Smooth muscle cell (in vitro differentiated cells): Measurements from ENCODE around the gene SLC51B. TPM values are rescaled to one million over a fixed set of nuclear protein-coding genes. Genes with fewer than 3 reads are reported as not detected.

Experiments
- DNase-seq: peaks from one replicate; lab custom pipeline; 2025; ENCODE audit not compliant: unreplicated experiment; lab: John Stamatoyannopoulos, UW
- H2AFZ ChIP-seq: fragments of 200-600 bp; sonication (generic); 2 replicates; pipeline ENCODE4 v1.6.0; 2016; ENCODE audit warnings: antibody characterized with exemption, low read depth, mild to moderate bottlenecking
- H3F3A ChIP-seq: fragments of 200-600 bp; sonication (generic); 2 replicates; pipeline ENCODE4 v1.6.0; 2017; ENCODE audit warnings: antibody characterized with exemption, low read depth
- H3K27ac ChIP-seq: fragments of 200-600 bp; sonication (generic); 2 replicates; pipeline ENCODE4 v1.5.1; 2016; ENCODE audit warnings: low read depth, mild to moderate bottlenecking
- H3K27me3 ChIP-seq: fragments of 200-600 bp; sonication (generic); 2 replicates; pipeline ENCODE4 v1.6.1; 2016; ENCODE audit warnings: low read depth, mild to moderate bottlenecking
- H3K36me3 ChIP-seq: fragments of 200-600 bp; sonication (generic); 2 replicates; pipeline ENCODE4 v1.5.1; 2016; ENCODE audit warnings: low read depth
- H3K4me1 ChIP-seq: fragments of 200-600 bp; sonication (generic); 2 replicates; pipeline ENCODE4 v1.5.1; 2016; ENCODE audit warnings: low read depth
- H3K4me2 ChIP-seq: fragments of 200-600 bp; sonication (generic); 2 replicates; pipeline ENCODE4 v1.6.0; 2016; ENCODE audit warnings: mild to moderate bottlenecking
- H3K4me3 ChIP-seq: fragments of 200-600 bp; sonication (generic); 2 replicates; pipeline ENCODE4 v1.5.1; 2016; ENCODE audit warnings: mild to moderate bottlenecking
- H3K79me2 ChIP-seq: fragments of 200-600 bp; sonication (generic); 2 replicates; pipeline ENCODE4 v1.6.0; 2016; ENCODE audit warnings: low read depth, mild to moderate bottlenecking
- H3K9ac ChIP-seq: fragments of 200-600 bp; sonication (generic); 2 replicates; pipeline ENCODE4 v1.6.0; 2016; ENCODE audit warnings: low read depth
- H3K9me3 ChIP-seq: fragments of 200-600 bp; sonication (generic); replicated peaks from 2 replicates; pipeline ENCODE4 v1.5.1; 2016; ENCODE audit warnings: low read depth
- H4K20me1 ChIP-seq: fragments of 200-600 bp; sonication (generic); 2 replicates; pipeline ENCODE4 v1.6.0; 2016; ENCODE audit warnings: low read depth
- WGBS: methylation state at CpG from one replicate; pipeline ENCODE4 v1.1.7; 2016; ENCODE audit warnings: low lambda C conversion rate; 5-methylcytosine and 5-hydroxymethylcytosine counted together
- polyA plus RNA-seq: library from polyadenylated mRNA; unstranded; fragments of >200 nt; fragmentation: Nextera tagmentation; extraction: Ambion mirVana; gene quantifications from 2 replicates; pipeline ENCODE4 v1.2.1, GENCODE V29; 2016
- total RNA-seq: library from RNA; depleted of rRNA; stranded (reverse); fragments of >200 nt; gene quantifications from 2 replicates; pipeline ENCODE4 v1.2.3, GENCODE V29; 2014
- TF ChIP-seq, protein P1 (sequence below): fragments of 200-600 bp; sonication (generic); IDR thresholded peaks from 2 replicates; pipeline ENCODE4 v1.5.1; 2017; ENCODE audit warnings: borderline replicate concordance, mild to moderate bottlenecking, antibody characterized with exemption; ENCODE audit not compliant: insufficient read depth, poor library complexity, severe bottlenecking

Gene SLC51B
- total and polyA plus RNA-seq, 2 experiments from 2014 or later, result not detected

DNA sequence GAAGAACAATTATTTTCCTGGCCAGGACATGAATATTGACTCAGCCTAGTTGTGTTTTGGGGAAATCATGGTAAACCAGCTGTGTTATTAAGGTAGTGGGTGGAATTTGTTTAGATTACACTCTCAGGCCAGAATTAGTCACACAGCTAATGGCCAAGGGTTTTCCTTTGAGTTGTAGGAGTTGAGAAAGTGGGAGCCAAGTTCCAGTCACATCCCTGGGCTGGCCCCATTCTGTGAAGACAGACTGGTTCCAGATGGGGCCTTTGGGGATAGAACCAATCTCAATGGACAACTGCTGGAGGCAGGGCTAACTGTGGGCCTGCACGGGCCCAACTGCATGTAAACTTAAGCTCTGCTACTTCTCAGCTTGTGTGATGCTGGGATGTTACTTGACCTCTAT, 24.0 kb downstream of the SLC51B start:
- Histone ChIP-seq H3K4me3 (no peak overlapping the region), H3K9me3 (no peaks in the 10 kb centered on the region), H3K4me1 (peaks cover 27% of the 10 kb centered on the region), H3K27me3 (no peaks in the 10 kb centered on the region), H3F3A (peaks cover 9% of the 10 kb centered on the region), H2AFZ (no peak overlapping the region), H3K4me2 (peak overlapping the region; percentile 46), H4K20me1 (peaks cover 4% of the 10 kb centered on the region), H3K27ac (peak overlapping the region; percentile 71), H3K36me3 (no peaks in the 10 kb centered on the region), H3K79me2 (no peaks in the 10 kb centered on the region), H3K9ac (no peak overlapping the region)
- WGBS, result 9% methylated on average over 1 of the region's 1 CpG
- TF ChIP-seq, protein P1, sequence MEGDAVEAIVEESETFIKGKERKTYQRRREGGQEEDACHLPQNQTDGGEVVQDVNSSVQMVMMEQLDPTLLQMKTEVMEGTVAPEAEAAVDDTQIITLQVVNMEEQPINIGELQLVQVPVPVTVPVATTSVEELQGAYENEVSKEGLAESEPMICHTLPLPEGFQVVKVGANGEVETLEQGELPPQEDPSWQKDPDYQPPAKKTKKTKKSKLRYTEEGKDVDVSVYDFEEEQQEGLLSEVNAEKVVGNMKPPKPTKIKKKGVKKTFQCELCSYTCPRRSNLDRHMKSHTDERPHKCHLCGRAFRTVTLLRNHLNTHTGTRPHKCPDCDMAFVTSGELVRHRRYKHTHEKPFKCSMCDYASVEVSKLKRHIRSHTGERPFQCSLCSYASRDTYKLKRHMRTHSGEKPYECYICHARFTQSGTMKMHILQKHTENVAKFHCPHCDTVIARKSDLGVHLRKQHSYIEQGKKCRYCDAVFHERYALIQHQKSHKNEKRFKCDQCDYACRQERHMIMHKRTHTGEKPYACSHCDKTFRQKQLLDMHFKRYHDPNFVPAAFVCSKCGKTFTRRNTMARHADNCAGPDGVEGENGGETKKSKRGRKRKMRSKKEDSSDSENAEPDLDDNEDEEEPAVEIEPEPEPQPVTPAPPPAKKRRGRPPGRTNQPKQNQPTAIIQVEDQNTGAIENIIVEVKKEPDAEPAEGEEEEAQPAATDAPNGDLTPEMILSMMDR, result no peak
- no peak for DNase-seq

DNA sequence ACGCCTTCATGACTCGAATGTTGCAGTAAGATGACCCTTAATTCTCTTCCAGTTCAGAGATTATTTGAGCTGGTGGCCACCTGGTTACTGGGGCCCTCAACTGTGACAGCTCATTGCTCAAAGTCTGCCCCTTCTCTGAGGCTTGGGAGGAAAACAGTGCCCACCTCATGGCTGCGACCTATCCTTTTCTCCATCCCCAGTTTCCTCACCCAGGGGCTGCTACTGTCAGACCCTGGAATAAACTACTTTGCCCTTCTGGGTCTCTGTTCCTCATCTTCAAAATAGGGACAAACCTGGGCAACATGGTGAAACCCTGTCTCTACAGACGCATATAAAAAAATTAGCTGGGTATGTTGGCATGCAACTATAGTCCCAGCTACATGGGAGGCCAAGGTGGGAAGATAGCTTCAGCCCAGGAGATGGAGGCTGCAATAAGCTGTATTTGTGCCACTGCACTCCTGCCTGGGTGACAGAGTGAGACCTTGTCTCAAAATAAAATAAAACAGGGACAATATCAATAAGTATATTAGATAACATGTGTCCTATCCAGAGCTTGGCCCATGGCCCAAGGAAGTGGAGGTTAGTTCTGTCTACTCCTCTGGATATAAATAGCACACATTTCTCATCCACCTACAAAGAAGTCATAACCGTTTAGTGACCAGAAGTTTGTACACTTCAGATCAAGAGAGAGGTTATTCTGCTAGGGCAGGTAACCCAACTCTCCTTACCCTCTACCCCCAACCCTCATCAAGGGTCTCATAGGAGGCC, 24.8 kb downstream of the SLC51B start:
- peak overlapping the region; percentile 54 for H3K27ac ChIP-seq
- no peaks in the 10 kb centered on the region for H3K27me3 ChIP-seq
- H3K9me3 ChIP-seq, result no peaks in the 10 kb centered on the region
- H2AFZ ChIP-seq, result no peak overlapping the region
- no peak overlapping the region for H3K9ac ChIP-seq
- 80% methylated on average over 5 of the region's 5 CpGs for WGBS
- H3K79me2 ChIP-seq, result no peaks in the 10 kb centered on the region
- H3K4me3 ChIP-seq, result no peak overlapping the region
- peak overlapping the region; percentile 1 for H3K4me2 ChIP-seq
- peaks cover 27% of the 10 kb centered on the region for H3K4me1 ChIP-seq
- TF ChIP-seq, protein P1, result no peak
- peaks cover 9% of the 10 kb centered on the region for H3F3A ChIP-seq
- DNase-seq, result no peak
- H4K20me1 ChIP-seq, result peaks cover 4% of the 10 kb centered on the region
- H3K36me3 ChIP-seq, result no peaks in the 10 kb centered on the region

DNA sequence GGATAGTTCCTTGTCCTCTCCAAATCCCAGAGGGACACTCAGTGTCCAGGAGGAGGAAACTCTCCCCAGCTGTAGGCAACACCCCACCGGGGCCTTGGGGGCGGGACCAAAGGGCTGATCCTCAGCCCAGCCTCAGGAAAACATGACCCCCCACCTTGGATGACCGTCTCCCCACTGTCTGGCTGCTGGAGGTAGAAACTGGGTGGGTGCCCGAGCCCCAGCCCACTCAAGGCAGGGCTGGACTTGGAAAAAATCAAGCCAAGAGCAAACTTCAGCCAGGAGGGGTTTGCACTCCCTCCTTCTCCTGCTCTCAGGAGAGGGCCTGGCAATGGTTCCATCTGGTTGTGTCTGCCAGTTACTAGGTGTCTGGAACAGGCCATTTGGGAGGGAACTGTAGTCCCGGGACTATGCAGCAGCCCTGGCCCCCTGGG, 26.2 kb downstream of the SLC51B start:
- WGBS, result 62% methylated on average over 5 of the region's 5 CpGs
- Histone ChIP-seq H3K4me2 (no peak overlapping the region), H3K27ac (no peak overlapping the region), H4K20me1 (no peaks in the 10 kb centered on the region), H2AFZ (no peak overlapping the region), H3K9ac (no peak overlapping the region), H3K4me1 (peaks cover 14% of the 10 kb centered on the region), H3K9me3 (no peaks in the 10 kb centered on the region), H3K27me3 (no peaks in the 10 kb centered on the region), H3K4me3 (no peak overlapping the region), H3K79me2 (no peaks in the 10 kb centered on the region), H3F3A (peaks cover 9% of the 10 kb centered on the region), H3K36me3 (no peaks in the 10 kb centered on the region)
- no peak for DNase-seq
- TF ChIP-seq, protein P1, result no peak

DNA sequence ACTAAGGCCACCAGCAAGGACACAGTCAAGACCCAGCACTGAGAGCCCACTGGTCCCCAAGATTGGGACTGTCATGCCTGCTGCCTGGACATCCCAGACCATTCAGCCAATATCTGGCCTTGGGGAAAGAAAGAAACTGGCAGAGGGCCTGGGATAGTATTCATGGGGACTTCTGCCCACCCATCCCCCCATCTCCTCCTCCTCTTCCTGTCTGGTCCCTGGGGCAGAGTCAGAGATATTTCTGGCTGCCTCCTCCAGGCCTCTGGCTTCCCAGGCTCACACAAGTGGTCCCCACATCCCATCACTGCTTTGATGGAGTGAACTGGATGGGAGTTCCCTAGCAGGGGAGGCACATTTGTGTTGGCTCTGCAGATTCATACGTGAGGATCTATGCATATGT, 26.8 kb downstream of the SLC51B start:
- H3F3A ChIP-seq, result peaks cover 9% of the 10 kb centered on the region
- TF ChIP-seq, protein P1, result no peak
- H3K36me3 ChIP-seq, result no peaks in the 10 kb centered on the region
- WGBS, result 50% methylated on average over 1 of the region's 1 CpG
- no peak overlapping the region for H3K9ac ChIP-seq
- H3K27ac ChIP-seq, result no peak overlapping the region
- H3K27me3 ChIP-seq, result no peaks in the 10 kb centered on the region
- no peaks in the 10 kb centered on the region for H3K79me2 ChIP-seq
- no peak for DNase-seq
- H3K4me3 ChIP-seq, result no peak overlapping the region
- no peaks in the 10 kb centered on the region for H3K9me3 ChIP-seq
- H2AFZ ChIP-seq, result no peak overlapping the region
- no peaks in the 10 kb centered on the region for H4K20me1 ChIP-seq
- H3K4me1 ChIP-seq, result peaks cover 8% of the 10 kb centered on the region
- H3K4me2 ChIP-seq, result no peak overlapping the region
